HG02970 (cell line): Measurements from ENCODE around the gene SLC39A2.
"Not testable (repeated sequence)": the region's sequence is repeated elsewhere in the genome, so short reads cannot be mapped to it uniquely, and the experiment has no call there.

ENCODE experiments used
- ATAC-seq: cut with Tn5 transposase; IDR thresholded peaks from one replicate; pipeline ENCODE4 v1.9.1; 2021; ENCODE audit warnings: mild to moderate bottlenecking, moderate library complexity, moderate number of reproducible peaks; ENCODE audit not compliant: unreplicated experiment, low FRiP score

The SLC39A2 gene

GRCh38 chr14:20989787-20990600 is 9.1 kb upstream of the SLC39A2 start, which contains the start of gene METTL17:
Gene METTL17, plus strand, starts transcription at chr14:20989980. Its CDS starts 23 bp downstream, at chr14:20990003.
- ATAC-seq = peak; percentile 82

GRCh38 chr14:20996521-20996920 is 2.6 kb upstream of the SLC39A2 start:
- no peak for ATAC-seq

- ATAC-seq = no peak
These were observed 2.0 kb upstream of the SLC39A2 start for GRCh38 chr14:20997115-20997514.

GRCh38 chr14:20997564-20997963 is 1.5 kb upstream of the SLC39A2 start:
- ATAC-seq = no peak

- no peak for ATAC-seq
These were observed 954 bp upstream of the SLC39A2 start for GRCh38 chr14:20998139-20998538.

- ATAC-seq = no peak
These were observed 498 bp downstream of the SLC39A2 start for GRCh38 chr14:20999591-20999990.

- ATAC-seq = no peak
These were observed 2.1 kb downstream of the SLC39A2 start for GRCh38 chr14:21001218-21001617.

GRCh38 chr14:21003788-21004346 is 4.8 kb downstream of the SLC39A2 start:
- ATAC-seq = no peak

- ATAC-seq = not testable (repeated sequence)
These were observed 10.6 kb downstream of the SLC39A2 start for GRCh38 chr14:21009721-21010120.

- ATAC-seq = no peak
These were observed 12.0 kb downstream of the SLC39A2 start for GRCh38 chr14:21011136-21011535.

- no peak for ATAC-seq
These were observed 15.7 kb downstream of the SLC39A2 start for GRCh38 chr14:21014761-21015190.

GRCh38 chr14:21015312-21015711 is 16.2 kb downstream of the SLC39A2 start:
- no peak for ATAC-seq

- no peak for ATAC-seq
These were observed 17.5 kb downstream of the SLC39A2 start for GRCh38 chr14:21016413-21017190.

- ATAC-seq = no peak
These were observed 18.6 kb downstream of the SLC39A2 start for GRCh38 chr14:21017528-21018245.

- ATAC-seq = no peak
These were observed 19.2 kb downstream of the SLC39A2 start for GRCh38 chr14:21018286-21018685.

GRCh38 chr14:21018781-21019180 is 19.7 kb downstream of the SLC39A2 start:
- no peak for ATAC-seq

GRCh38 chr14:21019366-21019765 is 20.3 kb downstream of the SLC39A2 start:
- ATAC-seq = no peak

- ATAC-seq = no peak
These were observed 22.0 kb downstream of the SLC39A2 start for GRCh38 chr14:21020977-21021545.

- ATAC-seq = no peak
These were observed 23.6 kb downstream of the SLC39A2 start for GRCh38 chr14:21022686-21023085.

- no peak for ATAC-seq
These were observed 24.1 kb downstream of the SLC39A2 start for GRCh38 chr14:21023174-21023573.
